ENCODE measurements around the gene NQO1.
"Not testable (repeated sequence)": the region's sequence is repeated elsewhere in the genome, so short reads cannot be mapped to it uniquely, and the experiment has no call there.

The NQO1 gene

GRCh38 chr16:69744363-69745231, 18.2 kb upstream of the NQO1 start:
- in situ Hi-C loops (cut with MboI; ENCODE audit: low pct_unique_long_range_greater_than_20kb, low sequenced_read_pairs, unreplicated experiment): no loop called here
- no peak for DNase-seq (ENCODE audit: low spot score)
- no peak for TF ChIP-seq CTCF (IDR thresholded peaks at IDR 0.05; ENCODE audit: extremely low read depth, insufficient read depth, missing control alignments)

DNA sequence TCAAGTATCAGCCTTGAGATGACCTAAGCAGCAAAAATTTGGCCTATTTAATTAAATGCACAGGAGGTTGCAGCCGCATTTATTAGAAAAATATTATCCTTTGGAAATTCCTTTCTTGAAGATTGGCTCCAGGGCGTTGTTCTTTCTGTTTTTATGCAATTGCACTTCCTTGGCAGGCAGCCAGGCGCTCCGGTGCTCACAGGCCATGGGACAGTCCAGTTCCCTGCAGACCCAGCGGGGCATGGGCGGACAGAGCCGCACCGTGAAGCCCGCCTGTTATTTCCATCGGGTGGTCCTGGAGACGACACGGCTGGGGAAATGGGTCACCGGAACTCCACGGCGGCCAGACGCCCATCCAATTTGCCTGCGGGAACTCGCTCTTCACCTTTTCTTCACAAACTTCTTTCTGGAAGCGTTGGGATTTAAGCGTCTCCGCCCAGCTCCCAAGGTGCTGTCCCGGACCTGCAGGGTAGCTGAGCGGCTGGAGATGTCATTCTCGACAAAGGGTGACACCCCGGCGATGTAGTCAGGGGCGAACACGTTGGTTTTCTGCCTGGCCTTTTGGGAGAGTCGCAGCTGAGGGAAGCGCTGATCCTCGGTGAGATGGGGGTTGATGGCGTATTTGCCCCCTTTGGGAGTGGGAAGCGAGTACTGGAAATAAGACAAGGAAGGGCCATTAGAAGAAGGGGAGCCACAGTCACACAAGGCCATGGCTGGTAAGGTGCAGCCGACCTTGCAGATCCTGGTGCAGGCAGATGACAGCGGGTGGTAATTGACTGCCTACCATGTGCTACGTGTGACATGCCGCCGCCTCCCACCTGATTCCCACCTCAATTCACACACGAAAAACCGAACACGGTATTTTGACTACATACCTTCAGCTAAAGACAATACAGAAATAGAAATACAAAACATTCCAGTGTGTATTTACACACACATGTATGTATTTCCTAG, 15.9 kb upstream of the NQO1 start:
- no peak for TF ChIP-seq CTCF (IDR thresholded peaks at IDR 0.05; ENCODE audit: extremely low read depth, insufficient read depth, missing control alignments)
- in situ Hi-C loops (cut with MboI; ENCODE audit: low pct_unique_long_range_greater_than_20kb, low sequenced_read_pairs, unreplicated experiment): no loop called here
- no peak for DNase-seq (ENCODE audit: low spot score)

DNA sequence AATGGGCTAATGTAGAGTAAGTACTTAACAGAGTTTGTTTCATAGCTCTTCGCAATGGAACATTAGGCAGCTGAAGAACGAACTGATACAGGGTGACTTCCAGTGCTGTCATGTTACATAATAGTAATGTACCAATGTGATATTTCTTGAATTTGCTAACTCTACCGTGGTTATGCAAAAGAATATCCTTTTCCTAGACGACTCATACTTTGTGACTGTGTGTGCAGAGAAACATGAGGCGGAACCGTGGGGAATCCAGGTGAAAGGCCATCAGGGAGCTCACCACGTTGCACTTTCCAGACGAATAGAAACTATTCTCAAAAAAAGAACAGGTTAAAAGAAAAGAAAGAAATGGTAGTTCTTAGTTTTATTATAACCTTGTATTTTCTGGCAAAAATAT, 15.2 kb upstream of the NQO1 start:
- no peak for DNase-seq (ENCODE audit: low spot score)
- in situ Hi-C loops (cut with MboI; ENCODE audit: low pct_unique_long_range_greater_than_20kb, low sequenced_read_pairs, unreplicated experiment): no loop called here
- TF ChIP-seq CTCF (IDR thresholded peaks at IDR 0.05; ENCODE audit: extremely low read depth, insufficient read depth, missing control alignments): no peak

DNA sequence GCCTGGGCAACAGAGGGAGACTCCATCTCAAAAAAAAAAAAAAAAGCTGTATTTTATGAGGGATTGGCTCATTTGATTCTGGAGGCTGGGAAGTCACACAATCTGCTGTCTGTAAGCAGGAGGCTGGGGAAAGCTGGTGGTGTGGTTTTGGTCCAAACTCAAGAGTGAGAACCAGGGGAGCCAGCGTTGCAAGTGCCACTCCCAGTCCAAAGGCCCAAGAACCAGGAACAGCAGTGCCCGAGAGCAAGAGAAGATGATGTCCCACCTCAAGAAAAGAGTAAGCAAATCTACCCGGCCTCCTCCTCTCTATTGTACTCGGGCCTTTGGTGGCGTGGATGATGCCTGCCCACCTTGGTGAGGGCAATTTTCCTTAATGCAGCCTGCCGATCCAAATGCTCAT, 5.7 kb upstream of the NQO1 start:
- no peak for TF ChIP-seq CTCF (IDR thresholded peaks at IDR 0.05; ENCODE audit: extremely low read depth, insufficient read depth, missing control alignments)
- in situ Hi-C loops (cut with MboI; ENCODE audit: low pct_unique_long_range_greater_than_20kb, low sequenced_read_pairs, unreplicated experiment): no loop called here
- no peak for DNase-seq (ENCODE audit: low spot score)

DNA sequence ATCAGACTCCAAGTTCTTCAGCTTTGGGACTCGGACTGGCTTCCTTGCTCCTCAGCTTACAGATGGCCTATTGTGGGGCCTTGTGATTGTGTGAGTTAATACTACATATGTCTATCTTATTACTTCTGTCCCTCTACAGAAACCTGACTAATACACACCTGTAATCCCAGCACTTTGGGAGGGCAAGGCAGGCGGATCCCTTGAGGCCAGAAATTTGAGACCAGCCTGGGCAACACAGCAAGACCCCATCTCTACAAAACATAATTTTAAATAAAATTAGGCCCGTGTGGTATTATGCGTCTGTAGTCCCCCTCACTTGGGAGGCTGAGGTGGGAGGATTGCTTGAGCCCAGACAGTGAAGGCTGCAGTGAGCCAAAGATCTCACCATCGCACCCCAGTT, 4.9 kb upstream of the NQO1 start:
- in situ Hi-C loops (cut with MboI; ENCODE audit: low pct_unique_long_range_greater_than_20kb, low sequenced_read_pairs, unreplicated experiment): not testable (repeated sequence)

DNA sequence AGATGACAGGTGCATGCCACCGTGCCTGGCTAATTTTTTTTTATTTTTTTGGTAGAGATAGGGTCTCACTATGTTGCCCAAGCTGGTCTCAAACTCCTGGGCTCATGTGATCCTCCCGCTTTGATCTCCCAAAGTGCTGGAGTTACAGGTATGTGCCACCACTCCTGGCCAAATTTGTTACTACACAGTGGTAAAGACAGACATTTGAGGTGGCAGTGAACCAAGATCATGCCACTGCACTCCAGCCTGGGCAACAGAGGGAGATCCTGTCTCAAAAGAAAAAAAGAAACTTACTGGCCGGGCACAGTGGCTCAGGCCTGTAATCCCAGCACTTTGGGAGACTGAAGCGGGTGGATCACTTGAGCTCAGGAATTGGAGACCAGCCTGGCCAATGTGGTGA, 2.7 kb upstream of the NQO1 start:
- DNase-seq (ENCODE audit: low spot score); in situ Hi-C loops (cut with MboI; ENCODE audit: low pct_unique_long_range_greater_than_20kb, low sequenced_read_pairs, unreplicated experiment): not testable (repeated sequence)

More for the DNA sequence above, 4.9 kb upstream of the NQO1 start:
- DNase-seq (ENCODE audit: low spot score): not testable (repeated sequence)

- TF ChIP-seq CTCF (IDR thresholded peaks at IDR 0.05; ENCODE audit: extremely low read depth, insufficient read depth, missing control alignments): no peak
- no peak for DNase-seq (ENCODE audit: low spot score)
- in situ Hi-C loops (cut with MboI; ENCODE audit: low pct_unique_long_range_greater_than_20kb, low sequenced_read_pairs, unreplicated experiment): no loop called here
These were observed 1.5 kb upstream of the NQO1 start for GRCh38 chr16:69727916-69728270.

Measured in GM13977 (cell line).